Activated naive CD4-positive, alpha-beta T cell (primary cell): ENCODE results near the gene KRT80.

Experiments used
- DNase-seq, 4 experiments: peaks; one replicate each; lab custom pipeline; 2025; lab: John Stamatoyannopoulos, UW

Gene KRT80

DNA sequence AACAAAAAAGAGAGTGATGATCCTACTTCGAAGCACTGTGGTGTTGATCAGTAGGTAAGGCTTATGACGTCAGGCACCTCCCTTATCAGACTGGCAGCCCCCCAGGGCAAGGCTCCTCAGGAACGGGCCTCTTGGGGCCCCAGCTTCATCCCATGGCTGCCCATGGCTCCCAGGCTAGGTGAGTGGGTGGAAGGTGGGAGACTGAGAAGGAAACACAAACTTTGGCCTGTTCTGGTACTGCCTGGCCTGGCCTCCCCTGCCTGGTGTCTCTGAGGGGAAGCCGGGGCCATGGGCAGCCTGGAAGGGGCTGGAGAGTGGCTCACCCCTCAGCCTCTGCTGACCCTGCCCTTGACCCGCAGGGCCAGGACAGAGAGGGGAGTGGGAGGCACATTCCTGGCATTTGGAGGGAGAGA, 38.9 kb downstream of the KRT80 start:
- DNase-seq: no peak

DNA sequence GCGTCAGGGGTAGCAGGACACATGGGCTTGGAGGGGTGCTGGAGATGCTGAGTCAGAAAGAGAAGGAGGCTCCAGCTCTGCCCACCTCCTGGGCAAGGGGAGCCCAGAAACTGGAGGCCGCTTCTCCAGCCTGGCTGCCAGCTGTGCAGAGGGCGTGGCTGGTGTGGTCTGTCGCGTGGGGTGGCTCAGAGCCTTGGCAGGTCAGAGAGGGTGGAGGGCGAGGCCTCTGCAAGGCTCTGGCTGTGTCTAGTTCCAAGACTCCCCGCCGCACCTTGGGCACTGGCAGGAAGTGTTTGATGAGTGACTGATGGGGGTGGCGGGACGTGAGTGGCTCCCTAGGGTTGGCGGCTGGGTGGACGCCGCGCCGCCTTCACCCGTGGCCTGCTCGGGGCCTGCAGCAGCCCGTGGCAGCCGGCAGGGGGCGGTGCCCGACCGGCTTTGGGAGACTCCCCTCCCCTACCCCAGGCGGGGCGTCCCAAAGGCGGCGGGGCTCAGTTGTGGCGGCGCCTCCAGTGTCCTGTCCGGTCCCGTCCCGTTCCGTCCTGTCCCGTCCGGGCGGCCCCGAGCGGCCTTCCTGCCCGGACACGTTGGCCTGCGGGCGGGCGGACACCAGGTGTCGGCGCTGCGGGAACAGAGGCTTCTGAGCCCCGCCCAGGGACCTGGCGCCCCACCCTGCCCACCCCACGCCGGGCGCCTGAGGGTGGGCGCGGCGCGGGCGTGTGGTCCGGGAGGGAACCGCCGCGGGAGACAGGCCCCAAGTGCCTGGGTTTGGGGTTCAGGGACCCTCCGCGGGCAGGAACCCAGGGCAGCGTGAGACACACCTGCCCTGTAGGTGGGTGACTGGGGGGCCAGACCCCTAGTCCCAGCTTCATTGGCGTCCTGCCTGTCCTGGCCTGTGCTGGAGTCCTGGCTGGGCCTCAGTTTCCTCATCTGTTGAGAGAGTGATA, 39.7 kb downstream of the KRT80 start:
- peak; percentile 36 to 65 (median 56) for DNase-seq

DNA sequence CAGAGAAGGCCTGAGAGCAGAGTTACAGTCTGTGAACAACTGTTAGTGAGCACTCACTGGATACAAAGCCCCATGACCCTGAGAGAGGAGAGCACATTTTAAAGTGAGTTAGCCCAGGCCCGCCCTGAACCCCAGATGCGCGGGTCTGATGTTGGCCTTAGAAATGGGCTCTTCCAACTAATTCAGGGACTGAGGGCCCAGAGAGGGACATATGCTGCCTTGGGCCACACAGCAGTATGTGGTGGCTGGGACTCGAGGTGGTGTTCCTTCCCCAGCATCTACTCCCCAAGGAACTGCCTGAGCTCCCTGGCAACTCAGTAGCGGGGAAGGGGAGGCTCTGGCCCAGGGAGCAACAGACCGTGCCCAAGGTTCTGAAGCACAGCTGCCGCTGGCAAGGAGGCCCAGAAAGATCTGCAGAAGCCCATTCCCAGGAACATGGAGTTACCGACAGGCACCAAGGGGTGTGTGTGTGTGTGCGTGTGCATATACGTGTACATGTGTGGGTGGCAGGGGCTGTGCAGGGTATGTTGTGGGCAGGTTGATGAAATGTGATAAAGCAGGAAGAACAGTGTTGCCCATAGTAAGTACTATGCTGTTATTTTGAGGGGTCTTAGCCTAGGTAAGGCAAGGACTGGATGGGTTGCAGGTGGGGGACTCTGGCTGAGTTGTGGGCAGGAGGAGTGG, 40.5 kb downstream of the KRT80 start:
- no peak for DNase-seq

- no peak for DNase-seq
These were observed 42.1 kb downstream of the KRT80 start for GRCh38 chr12:52149651-52150241.

DNA sequence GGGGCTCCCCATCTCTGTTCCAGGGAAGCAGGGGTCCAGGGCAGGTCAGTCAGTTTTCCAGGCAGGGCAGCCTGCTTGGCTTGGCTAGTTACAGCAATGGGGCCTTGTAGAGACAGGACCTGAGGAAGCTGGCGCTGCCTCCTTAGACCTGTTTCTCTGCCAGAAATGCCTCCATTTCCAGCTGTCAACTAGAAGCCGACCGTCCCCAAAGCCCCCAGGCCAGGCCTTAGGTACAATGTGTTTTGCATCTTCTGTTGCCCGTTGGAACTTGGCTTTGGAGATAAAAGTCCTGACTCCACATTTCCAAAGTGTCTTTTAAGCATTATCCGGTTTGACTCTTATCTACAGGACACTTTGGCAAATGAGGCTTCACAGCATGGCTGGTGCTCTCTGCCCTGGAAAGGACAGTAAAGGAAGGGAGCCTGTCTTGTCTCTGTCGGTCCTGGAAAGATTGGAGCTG, 42.6 kb downstream of the KRT80 start:
- DNase-seq: no peak

DNA sequence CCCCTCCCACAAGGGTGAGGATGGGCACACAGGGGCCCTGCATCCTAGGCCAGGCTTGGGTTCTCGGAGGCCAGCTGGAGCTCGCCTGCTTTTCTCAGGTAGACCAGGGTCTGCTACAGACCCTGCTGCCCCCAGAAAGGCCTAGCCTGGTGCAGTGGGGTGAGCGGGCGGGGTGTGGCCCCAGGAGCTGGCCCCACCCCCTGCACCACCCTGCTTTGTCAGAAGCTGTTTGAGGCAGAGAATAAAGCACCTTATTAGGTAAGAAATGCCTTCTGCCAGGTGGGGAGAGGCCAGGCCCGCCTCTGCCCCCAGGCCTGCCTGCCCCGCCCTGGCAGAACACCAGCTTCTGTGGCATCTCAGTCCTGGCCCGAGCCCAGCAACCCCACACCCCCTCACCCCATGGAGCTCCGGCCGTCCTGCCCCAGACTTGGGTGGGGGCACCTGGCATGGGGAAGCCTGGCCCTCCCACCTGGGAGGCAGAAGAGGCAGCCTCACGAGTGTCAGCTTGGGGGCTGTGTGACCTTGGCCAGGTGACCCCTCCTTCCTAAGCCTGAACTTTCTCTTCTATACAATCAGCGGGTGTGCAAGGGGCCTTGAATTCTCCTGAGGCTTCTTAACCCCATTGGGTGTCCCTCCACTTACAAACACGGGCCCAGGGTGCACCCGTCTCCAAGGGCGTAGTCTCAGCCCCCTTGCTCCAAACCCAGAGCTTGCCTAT, 43.2 kb downstream of the KRT80 start:
- no peak for DNase-seq

GRCh38 chr12:52147964-52148463, 43.8 kb downstream of the KRT80 start:
- DNase-seq: no peak

GRCh38 chr12:52147367-52147963, 44.3 kb downstream of the KRT80 start:
- no peak for DNase-seq

DNA sequence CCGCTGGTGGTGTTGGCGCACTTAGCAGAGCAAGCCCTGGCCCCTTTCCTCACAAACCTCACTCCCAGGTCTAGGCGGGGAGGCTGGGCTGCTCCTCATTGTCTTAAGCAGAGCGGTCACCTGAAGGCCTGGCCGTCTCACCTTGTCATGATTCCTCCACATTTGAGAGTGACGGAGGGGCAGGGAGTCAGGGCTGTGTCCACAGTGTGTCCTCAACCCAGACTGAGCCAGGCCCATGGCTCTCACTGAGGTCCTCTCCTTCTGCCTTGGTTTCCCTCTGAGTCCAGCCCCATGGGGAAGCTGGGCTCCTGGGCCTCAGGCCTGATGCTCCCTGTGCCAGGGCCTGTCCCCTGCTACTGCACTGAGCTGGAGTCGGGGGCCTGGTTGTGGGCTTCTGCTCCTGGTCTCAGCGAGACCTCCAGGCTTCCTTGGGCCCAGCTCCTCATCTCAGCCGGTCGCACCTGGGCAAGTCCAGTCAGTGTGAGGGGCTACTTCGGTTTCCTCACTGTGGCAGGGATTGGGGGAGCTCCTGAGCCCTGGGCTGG, 44.9 kb downstream of the KRT80 start:
- no peak for DNase-seq

- no peak for DNase-seq
These were observed 45.6 kb downstream of the KRT80 start for GRCh38 chr12:52146089-52146821.

DNA sequence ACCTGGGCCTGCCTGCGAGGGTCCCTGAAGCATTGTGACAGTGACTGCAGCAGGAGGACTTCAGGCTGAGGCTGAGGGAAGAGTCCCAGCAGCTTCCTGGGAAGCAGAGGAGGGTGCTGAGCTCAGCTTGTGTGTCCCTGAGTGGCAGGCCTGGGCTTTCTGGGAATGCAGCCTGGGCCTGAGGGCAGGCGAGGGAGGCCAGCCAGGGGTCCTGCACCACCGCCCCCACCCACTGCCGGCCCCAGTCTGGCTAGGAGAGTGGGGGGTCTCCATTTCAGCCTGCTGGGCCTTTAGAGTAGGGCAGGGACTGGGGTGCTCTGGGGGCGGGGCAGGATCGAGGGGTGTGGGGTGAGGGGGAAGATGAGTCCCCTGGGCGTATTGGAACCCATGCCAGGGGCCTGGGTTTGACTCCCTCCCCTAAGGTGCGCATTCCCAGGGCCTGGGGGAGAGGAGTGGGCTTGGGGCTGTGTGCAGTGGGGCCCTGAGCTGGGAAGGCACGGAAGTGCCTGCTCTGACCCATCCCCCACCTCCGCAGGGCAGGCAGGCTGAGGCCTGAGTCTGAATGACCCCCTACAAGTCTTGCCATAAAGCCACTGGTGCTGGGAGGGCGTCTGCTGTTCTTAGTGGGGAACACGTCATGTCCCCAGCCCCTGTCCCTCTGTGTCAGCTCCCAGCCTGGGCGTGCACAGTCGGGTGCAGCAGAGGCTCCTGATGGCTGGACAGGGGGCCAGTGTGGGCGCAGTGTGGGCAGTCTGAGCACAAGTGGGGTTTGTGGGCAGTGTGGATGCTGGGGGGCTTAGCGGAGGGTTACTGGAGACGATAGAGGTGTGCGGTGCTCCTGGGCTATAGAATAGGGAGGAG, 46.4 kb downstream of the KRT80 start:
- DNase-seq: no peak

DNA sequence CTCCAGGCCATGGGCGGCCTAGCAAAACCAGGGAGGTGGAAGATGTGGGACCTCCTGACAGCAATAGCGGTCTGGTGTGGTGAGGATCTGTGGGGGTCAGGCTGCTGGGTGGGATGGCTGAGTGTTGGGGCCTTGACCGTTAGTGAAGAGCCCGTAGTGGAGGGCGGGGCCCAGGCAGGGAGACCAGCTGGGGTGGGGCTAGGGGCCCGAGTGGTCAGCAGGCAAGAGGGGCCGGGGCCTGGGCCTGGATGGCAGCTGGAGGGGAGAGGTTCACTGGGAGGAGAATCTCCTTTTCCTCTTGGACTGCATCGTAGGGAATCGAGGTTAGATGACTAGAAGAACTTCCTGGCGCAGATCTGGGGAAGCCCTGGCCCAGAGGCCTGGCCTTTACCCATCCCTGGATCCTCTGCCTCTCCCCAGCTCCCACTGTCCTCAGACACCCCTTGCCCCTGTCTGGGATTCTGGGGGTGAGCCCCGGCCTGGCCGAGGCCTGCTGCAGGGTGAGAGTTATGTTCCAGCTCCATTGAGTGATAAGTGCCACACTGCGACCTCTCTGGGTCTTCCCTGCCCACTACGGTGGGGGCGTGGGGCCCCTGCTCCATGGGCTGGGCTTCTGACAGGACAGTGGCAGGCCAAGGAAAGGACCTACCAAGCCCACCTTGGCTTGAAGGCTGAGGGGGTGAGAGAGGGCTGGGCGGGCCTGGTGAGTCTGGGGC, 47.1 kb downstream of the KRT80 start:
- no peak for DNase-seq

DNA sequence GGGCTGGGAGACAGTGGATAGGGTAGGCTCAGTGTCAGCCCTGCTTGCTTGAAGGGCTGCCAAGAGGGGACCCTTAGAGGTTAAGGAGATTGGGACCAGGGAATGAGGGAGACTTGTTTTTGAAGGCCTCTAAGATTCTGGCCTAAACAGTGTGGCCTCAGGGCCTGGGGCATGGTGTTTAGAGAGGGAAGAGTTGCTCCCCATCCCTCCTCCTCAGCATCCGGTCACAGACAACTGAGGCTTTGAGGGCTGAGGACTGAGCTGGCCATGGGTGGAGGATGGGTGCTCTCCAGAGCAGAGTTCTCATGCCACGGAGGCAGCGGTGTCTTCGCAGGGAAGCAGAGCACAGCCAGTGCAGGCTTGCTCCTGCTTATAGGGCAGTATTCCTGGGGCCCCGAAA, 49.4 kb downstream of the KRT80 start:
- DNase-seq: no peak

DNA sequence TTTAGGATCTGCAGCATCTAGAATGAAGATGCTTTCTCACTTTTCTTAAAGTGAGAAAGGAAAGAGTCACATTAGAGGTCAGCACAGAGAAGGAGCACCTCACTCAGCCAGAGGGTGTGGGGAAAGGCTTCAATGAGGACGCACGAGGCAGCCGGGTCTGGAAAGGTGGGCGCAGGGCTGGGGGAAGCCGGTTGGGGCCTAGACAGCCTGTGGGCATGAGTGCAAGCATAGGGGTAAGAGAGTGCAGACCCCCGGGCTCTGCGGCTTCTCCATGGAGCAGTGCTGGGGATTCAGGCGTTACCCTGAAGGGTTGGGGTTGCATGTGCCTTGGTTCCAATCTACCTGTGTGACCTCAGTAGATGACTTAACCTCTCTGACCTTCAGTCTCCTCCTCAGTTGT, 49.9 kb downstream of the KRT80 start:
- DNase-seq: no peak

DNA sequence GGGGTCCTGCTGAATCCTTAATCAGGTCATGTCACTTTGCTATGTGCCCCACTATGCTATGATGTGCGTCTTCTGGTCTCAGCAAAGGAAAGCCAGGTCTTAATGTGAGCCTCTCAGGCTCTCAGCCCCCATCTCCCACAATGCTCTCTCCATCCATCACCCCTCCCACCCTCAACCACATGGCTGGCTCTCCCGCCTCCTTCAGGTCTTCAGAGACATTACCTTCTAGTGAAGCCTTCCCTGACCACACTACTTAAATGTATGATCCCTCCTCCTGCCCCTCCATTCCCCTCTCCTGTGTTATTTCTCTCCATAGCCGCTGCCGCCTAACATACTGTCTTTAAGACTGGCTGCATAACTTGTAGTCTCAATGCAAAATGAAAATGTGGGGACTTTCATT, 50.5 kb downstream of the KRT80 start:
- DNase-seq: no peak

- peak in 1 of 4 experiments; percentile 17 for DNase-seq
These were observed 52.2 kb downstream of the KRT80 start for GRCh38 chr12:52139579-52140062.

DNA sequence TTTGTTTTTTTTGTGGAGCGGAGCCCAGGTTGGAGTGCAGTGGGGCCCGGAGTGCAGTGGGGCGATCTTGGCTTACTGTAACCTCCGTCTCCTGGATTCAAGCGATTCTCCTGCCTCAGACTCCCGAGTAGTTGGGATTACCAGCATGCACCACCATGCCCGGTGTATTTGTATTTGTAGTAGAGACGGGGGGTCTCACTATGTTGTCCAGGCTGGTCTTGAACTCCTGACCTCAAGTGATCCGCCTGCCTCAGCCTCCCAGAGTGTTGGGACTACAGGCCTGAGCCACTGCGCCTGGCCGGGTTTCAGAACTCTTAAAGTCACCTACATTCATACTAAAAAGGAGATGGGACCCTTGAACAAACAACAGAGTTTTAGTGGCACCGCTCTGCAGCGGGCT, 52.7 kb downstream of the KRT80 start:
- DNase-seq: no peak

- DNase-seq: no peak
These were observed 54.1 kb downstream of the KRT80 start for GRCh38 chr12:52137746-52138145.

DNA sequence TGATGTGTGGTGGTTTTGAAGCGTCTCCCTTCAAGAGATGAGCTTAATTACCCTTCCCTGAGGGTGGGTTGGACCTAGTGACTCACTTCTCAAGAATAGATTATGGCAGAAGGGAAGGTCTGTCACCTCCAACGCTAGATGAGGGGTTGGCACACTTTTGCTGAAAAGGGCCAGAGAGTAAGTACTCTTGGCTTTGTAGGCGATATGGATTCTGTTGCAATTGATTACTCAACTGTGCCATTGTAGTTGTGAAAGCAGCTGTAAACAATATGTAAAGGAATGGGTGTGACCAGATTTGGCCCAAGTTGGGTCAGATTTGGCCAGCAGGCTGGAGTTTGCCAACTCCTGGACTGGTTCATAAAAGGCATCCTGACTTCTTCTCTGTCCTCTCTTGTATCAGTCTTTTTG, 59.1 kb downstream of the KRT80 start:
- no peak for DNase-seq
